ENCODE data around the gene OASL.

OASL gene

GRCh38 chr12:120988234-120988633 is 50.8 kb downstream of the OASL start:
- H3K4me2 ChIP-seq (ENCODE audit: low read depth, low read length, poor library complexity, severe bottlenecking) = no peak overlapping the region
- no peaks in the 10 kb centered on the region for H3K79me2 ChIP-seq (ENCODE audit: insufficient read depth, low read length)
- no peak overlapping the region for H3K9ac ChIP-seq (ENCODE audit: low read depth, low read length, poor library complexity, severe bottlenecking)
- no peaks in the 10 kb centered on the region for H3F3A ChIP-seq (ENCODE audit: low read depth)
- no peak for TF ChIP-seq CTCF (conservative IDR thresholded peaks at IDR 0.05; ENCODE audit: low read length)
- no peak for TF ChIP-seq EZH2phosphoT487 (IDR thresholded peaks at IDR 0.05; ENCODE audit: borderline replicate concordance)
- no peak overlapping the region for H2AFZ ChIP-seq (ENCODE audit: low read length)
- H4K20me1 ChIP-seq (ENCODE audit: insufficient read depth, low read length, poor library complexity, severe bottlenecking) = no peaks in the 10 kb centered on the region
- H3K4me3 ChIP-seq (ENCODE audit: low read length, poor library complexity, severe bottlenecking) = no peak overlapping the region
- no peaks in the 10 kb centered on the region for H3K36me3 ChIP-seq (ENCODE audit: insufficient read depth, low read length)
- H3K9me2 ChIP-seq (replicated peaks; ENCODE audit: low read depth, low read length) = no peaks in the 10 kb centered on the region
- peaks cover 3% of the 10 kb centered on the region for H3K4me1 ChIP-seq (ENCODE audit: insufficient read depth, low read length, poor library complexity, severe bottlenecking)
- no peaks in the 10 kb centered on the region for H3K27me3 ChIP-seq (ENCODE audit: insufficient read depth, low read length, poor library complexity, severe bottlenecking)
- no peaks in the 10 kb centered on the region for H3K9me3 ChIP-seq (ENCODE audit: insufficient read depth, low read depth, low read length)

DNA sequence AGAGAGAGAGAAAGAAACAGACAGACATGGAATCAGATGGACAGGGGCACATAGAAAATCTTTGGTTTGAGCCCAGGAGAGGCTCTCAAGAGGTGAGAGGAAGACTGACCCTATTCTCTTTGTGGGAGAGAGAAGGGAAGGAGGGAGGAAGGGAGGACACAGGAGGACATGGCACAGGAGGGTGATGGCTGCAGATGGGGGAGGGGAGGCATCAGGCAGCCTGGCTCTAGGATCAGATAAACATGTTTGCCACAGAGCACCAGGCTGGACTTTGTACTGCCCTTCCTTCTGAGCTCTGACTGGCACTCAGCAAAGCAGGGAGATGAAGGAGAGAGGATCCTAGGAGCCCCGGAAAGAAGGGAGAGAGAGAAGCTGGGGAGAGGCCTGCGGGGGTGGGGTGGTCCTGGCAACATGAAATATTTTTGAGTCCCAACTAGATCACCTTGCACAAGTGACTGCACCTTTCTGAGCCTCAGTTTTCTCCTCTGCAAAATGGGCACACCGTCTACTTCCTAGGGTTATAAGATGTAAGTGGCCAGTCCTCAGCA is 54.6 kb downstream of the OASL start:
- Histone ChIP-seq H2AFZ (ENCODE audit: low read length) (peak overlapping the region; percentile 82), H3K9me2 (replicated peaks; ENCODE audit: low read depth, low read length) (no peaks in the 10 kb centered on the region), H3K79me2 (ENCODE audit: insufficient read depth, low read length) (no peaks in the 10 kb centered on the region), H3K27me3 (ENCODE audit: insufficient read depth, low read length, poor library complexity, severe bottlenecking) (no peaks in the 10 kb centered on the region), H3K4me2 (ENCODE audit: low read depth, low read length, poor library complexity, severe bottlenecking) (no peak overlapping the region), H3F3A (ENCODE audit: low read depth) (no peaks in the 10 kb centered on the region), H3K9ac (ENCODE audit: low read depth, low read length, poor library complexity, severe bottlenecking) (no peak overlapping the region), H3K4me3 (ENCODE audit: low read length, poor library complexity, severe bottlenecking) (no peak overlapping the region), H3K4me1 (ENCODE audit: insufficient read depth, low read length, poor library complexity, severe bottlenecking) (peaks cover 3% of the 10 kb centered on the region), H4K20me1 (ENCODE audit: insufficient read depth, low read length, poor library complexity, severe bottlenecking) (no peaks in the 10 kb centered on the region), H3K9me3 (ENCODE audit: insufficient read depth, low read depth, low read length) (no peaks in the 10 kb centered on the region), H3K36me3 (ENCODE audit: insufficient read depth, low read length) (no peaks in the 10 kb centered on the region)
- no peak for TF ChIP-seq EZH2phosphoT487 (IDR thresholded peaks at IDR 0.05; ENCODE audit: borderline replicate concordance)
- no peak for TF ChIP-seq CTCF (conservative IDR thresholded peaks at IDR 0.05; ENCODE audit: low read length)

DNA sequence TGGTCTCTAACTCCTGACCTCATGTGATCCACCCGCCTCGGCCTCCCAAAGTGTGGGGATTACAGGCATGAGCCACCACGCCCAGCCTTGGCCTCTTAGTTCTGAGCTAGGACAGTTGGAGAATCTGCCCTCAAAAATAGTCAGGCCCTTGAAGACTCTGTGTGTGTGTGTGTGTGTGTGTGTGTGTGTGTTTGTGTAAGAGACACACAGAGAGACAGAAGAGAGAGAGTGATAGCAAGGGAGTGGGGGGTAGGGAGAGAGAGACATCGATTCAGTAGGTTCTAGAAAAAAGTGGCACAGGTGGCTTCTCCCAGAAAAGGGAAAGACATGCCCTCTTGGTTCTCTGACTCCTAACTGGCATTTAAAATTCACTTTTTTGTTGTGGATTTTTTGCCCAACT is 55.3 kb downstream of the OASL start:
- H3K4me3 ChIP-seq (ENCODE audit: low read length, poor library complexity, severe bottlenecking) = no peak overlapping the region
- H3K36me3 ChIP-seq (ENCODE audit: insufficient read depth, low read length) = no peaks in the 10 kb centered on the region
- H3K4me1 ChIP-seq (ENCODE audit: insufficient read depth, low read length, poor library complexity, severe bottlenecking) = peaks cover 3% of the 10 kb centered on the region
- H3K9me2 ChIP-seq (replicated peaks; ENCODE audit: low read depth, low read length) = no peaks in the 10 kb centered on the region
- H3K9me3 ChIP-seq (ENCODE audit: insufficient read depth, low read depth, low read length) = no peaks in the 10 kb centered on the region
- no peak for TF ChIP-seq CTCF (conservative IDR thresholded peaks at IDR 0.05; ENCODE audit: low read length)
- no peak for TF ChIP-seq EZH2phosphoT487 (IDR thresholded peaks at IDR 0.05; ENCODE audit: borderline replicate concordance)
- H2AFZ ChIP-seq (ENCODE audit: low read length) = peak overlapping the region; percentile 82; the same call in 1 of the 2 replicates
- no peaks in the 10 kb centered on the region for H3K79me2 ChIP-seq (ENCODE audit: insufficient read depth, low read length)
- H3K9ac ChIP-seq (ENCODE audit: low read depth, low read length, poor library complexity, severe bottlenecking) = no peak overlapping the region
- H3K4me2 ChIP-seq (ENCODE audit: low read depth, low read length, poor library complexity, severe bottlenecking) = no peak overlapping the region
- H4K20me1 ChIP-seq (ENCODE audit: insufficient read depth, low read length, poor library complexity, severe bottlenecking) = no peaks in the 10 kb centered on the region
- no peaks in the 10 kb centered on the region for H3F3A ChIP-seq (ENCODE audit: low read depth)
- no peaks in the 10 kb centered on the region for H3K27me3 ChIP-seq (ENCODE audit: insufficient read depth, low read length, poor library complexity, severe bottlenecking)
